GM18526 (cell line): Measurements from ENCODE around the gene PPM1D.

Source experiments
- POLR2A ChIP-seq: IDR thresholded peaks from 3 replicates; pipeline ENCODE4 v1.6.1; 2011; ENCODE audit not compliant: insufficient read length; ENCODE audit errors: extremely low read depth

Gene PPM1D

GRCh38 chr17:60599620-60600489 lies at the start of gene PPM1D:
Gene PPM1D (plus strand): TSS chr17:60600193. CDS start chr17:60600415, 222 bp downstream.
- TF ChIP-seq POLR2A, result peak; percentile 96

- TF ChIP-seq POLR2A, result no peak
Measured at GRCh38 chr17:60554377-60554788, 45.6 kb upstream of the PPM1D start.

- TF ChIP-seq POLR2A, result no peak
Measured at GRCh38 chr17:60555786-60556185, 44.2 kb upstream of the PPM1D start.

DNA sequence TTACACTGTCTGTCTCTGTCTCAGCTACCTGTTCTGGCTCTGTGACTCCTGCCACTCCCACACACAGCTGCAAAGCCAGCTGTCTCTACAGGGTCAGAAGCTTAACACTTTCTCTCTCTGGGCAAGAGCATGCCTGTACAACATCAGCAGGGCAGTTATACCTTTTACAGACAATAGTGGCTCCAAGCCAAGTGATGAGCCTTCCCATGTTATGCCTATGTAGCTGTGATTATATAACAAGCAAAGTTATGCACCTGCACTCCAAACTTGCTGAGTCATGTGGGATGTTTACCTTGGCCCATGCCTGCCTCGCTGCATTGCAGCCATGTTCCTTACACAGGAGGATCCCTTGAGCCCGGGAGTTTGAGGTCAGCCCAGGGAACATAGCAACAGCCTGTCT lies 42.2 kb upstream of the PPM1D start:
- TF ChIP-seq POLR2A, result no peak

GRCh38 chr17:60559659-60559994 lies 40.4 kb upstream of the PPM1D start:
- TF ChIP-seq POLR2A, result no peak

DNA sequence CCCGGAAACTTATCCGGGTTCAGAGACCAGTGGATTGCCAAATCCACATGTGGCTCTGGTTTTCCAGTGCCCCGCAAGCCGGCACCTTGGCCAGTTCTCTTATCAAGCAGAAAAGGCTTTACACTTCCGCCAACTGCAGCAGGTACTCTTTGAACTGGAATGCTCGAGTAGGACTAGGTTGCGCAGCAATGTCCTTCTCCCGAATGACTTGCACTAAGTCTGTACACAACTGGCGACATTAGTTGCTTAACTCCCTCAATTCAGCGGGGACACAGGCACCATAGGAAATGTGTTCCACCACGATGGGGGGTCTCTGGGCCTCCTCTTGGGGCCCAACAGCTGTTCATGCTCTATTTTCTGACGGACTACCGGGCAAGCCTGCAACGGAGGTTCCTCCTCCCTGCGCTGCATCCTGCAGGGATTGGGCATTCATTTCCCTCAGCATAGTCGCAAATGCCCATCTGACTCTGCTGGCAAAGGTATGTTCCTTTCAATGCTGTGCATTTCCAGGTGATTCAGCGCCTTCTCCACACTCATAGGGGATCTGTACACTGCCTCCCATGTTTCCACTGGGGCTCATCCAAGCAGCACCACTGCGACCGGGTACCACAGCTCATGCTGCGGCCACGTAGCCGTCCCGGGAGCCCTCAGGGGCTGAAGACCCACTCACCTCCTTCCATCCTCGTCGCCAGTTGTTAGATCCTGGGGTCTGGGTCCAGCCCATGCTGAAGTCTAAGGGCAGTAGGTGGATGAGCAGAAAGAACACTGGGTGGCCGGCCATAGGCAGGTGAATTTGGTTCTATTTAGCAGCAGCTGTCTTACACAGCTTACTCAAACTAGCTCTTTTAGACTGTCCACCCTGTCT lies 39.8 kb upstream of the PPM1D start:
- TF ChIP-seq POLR2A, result no peak

DNA sequence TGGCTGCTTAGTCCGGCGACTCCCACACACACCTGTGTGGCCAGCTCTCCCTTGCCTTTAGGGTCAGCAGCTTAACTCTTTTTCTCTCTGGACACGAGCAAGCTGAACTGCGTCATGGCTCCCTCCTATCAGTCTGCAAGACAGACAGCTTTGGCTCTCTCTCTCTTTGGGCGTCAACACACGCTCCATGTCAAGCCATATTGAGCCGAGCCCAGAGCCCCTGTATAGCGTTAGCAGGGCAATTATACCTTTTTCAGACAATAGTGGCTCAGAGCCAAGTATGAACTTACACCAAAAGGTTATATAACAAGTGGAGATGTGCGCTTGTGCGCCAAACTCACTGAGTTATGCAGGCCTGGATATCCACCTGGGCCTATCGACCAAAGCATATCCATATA lies 39.1 kb upstream of the PPM1D start:
- TF ChIP-seq POLR2A, result no peak

GRCh38 chr17:60562421-60562820 lies 37.6 kb upstream of the PPM1D start:
- TF ChIP-seq POLR2A, result no peak

- no peak for TF ChIP-seq POLR2A
Measured at GRCh38 chr17:60563743-60564142, 36.2 kb upstream of the PPM1D start.

GRCh38 chr17:60565233-60565632 lies 34.8 kb upstream of the PPM1D start:
- TF ChIP-seq POLR2A, result no peak

DNA sequence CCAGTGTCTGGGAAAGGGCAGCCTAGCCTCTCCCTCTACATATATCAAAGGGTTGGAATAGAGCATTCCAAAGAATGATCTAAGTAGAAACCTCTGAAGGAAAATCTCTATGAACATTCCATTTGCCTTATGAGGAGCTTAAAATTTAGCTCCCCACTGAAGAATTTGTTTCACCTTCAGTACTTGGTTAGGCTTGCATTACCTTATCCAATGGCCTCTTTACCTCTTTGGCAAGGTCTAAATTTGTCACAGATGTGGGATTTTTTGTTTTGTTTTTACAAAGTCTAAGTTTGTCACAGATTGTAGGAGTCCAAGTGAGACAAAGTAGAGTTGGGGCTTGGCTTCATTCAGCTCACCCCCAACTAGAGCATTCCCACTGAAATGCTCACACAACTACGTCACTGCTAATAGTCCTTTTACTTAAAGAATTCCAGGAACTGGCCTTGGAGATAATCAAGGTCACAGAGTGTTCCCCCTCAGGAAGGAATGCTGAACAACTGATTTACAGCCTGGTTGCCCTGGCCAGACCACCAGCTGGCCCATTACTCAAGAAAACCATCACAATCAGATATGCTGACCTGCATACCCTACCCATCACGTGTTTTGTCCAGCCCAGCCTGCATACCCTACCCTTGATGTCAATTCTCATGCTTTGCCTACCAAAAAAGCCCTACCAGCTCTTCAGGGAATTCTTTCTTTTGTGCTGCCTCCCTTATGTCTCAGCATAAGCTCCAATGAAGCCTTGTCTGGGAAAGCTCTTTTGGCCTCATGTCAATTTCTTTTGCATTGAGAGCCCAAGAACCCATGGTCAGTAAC lies 26.5 kb upstream of the PPM1D start:
- no peak for TF ChIP-seq POLR2A

GRCh38 chr17:60577147-60577915 lies 22.7 kb upstream of the PPM1D start:
- no peak for TF ChIP-seq POLR2A

GRCh38 chr17:60579090-60579489 lies 20.9 kb upstream of the PPM1D start:
- TF ChIP-seq POLR2A, result no peak

GRCh38 chr17:60579551-60579950 lies 20.4 kb upstream of the PPM1D start:
- no peak for TF ChIP-seq POLR2A

- TF ChIP-seq POLR2A, result no peak
Measured at GRCh38 chr17:60583008-60583407, 17.0 kb upstream of the PPM1D start.
